22Rv1 (cell line): ENCODE results near the gene NLRC5.

Experiments used
- H3K27ac ChIP-seq: fragments of 450-650 bp; 2 replicates; pipeline ENCODE4 v1.5.1; 2017
- CTCF ChIP-seq: fragments of 450-650 bp; IDR thresholded peaks from 2 replicates; pipeline ENCODE4 v1.5.1; 2017; ENCODE audit warnings: mild to moderate bottlenecking
- ZFX ChIP-seq: fragments of 450-650 bp; IDR thresholded peaks from 2 replicates; pipeline ENCODE4 v1.6.1; 2017; ENCODE audit warnings: antibody characterized with exemption, borderline replicate concordance

Gene NLRC5

GRCh38 chr16:57125376-57125775, 136.0 kb downstream of the NLRC5 start:
- TF ChIP-seq ZFX, result no peak
- no peak for TF ChIP-seq CTCF
- no peak overlapping the region for H3K27ac ChIP-seq

- no peak overlapping the region for H3K27ac ChIP-seq
- no peak for TF ChIP-seq ZFX
- TF ChIP-seq CTCF, result no peak
These were observed 136.6 kb downstream of the NLRC5 start for GRCh38 chr16:57125969-57126368.

GRCh38 chr16:57126411-57126810, 137.1 kb downstream of the NLRC5 start:
- H3K27ac ChIP-seq, result no peak overlapping the region
- no peak for TF ChIP-seq CTCF
- no peak for TF ChIP-seq ZFX

- TF ChIP-seq CTCF (no peak), ZFX (no peak)
- no peak overlapping the region for H3K27ac ChIP-seq
These were observed 137.8 kb downstream of the NLRC5 start for GRCh38 chr16:57127037-57127763.

- no peak overlapping the region for H3K27ac ChIP-seq
- TF ChIP-seq CTCF (no peak), ZFX (no peak)
These were observed 138.5 kb downstream of the NLRC5 start for GRCh38 chr16:57127836-57128235.

GRCh38 chr16:57128771-57129389, 139.5 kb downstream of the NLRC5 start:
- TF ChIP-seq CTCF, result no peak
- TF ChIP-seq ZFX, result no peak
- H3K27ac ChIP-seq, result no peak overlapping the region

GRCh38 chr16:57130950-57131321, 141.6 kb downstream of the NLRC5 start:
- TF ChIP-seq ZFX (no peak), CTCF (no peak)
- no peak overlapping the region for H3K27ac ChIP-seq
